B cell (primary cell): ENCODE data around the gene PRKX.
"Not testable (repeated sequence)": the region's sequence is repeated elsewhere in the genome, so short reads cannot be mapped to it uniquely, and the experiment has no call there.

Experiments
- CTCF ChIP-seq: fragments of 200-600 bp; IDR thresholded peaks from one replicate; pipeline ENCODE4 v1.8.0; 2022; ENCODE audit warnings: antibody characterized with exemption, mild to moderate bottlenecking
- EZH2 ChIP-seq: IDR thresholded peaks from 2 replicates; pipeline ENCODE4 v1.6.1; 2012; ENCODE audit warnings: borderline replicate concordance, low read depth, mild to moderate bottlenecking, moderate library complexity, low read length; ENCODE audit not compliant: insufficient read depth, poor library complexity, severe bottlenecking

GRCh38 chrX:3663576-3664250 lies 49.7 kb downstream of the PRKX start:
- TF ChIP-seq CTCF, EZH2: not testable (repeated sequence)
